Suppressor macrophage treated with lipopolysaccharide for 1 hour (primary cell): ENCODE measurements around the gene AUP1.

Experiments
- DNase-seq, 3 donors: peaks; one replicate each; pipeline ENCODE4 v3.0.0-alpha.2; 2020 to 2022

AUP1 gene

GRCh38 chr2:74556831-74557370, 27.4 kb upstream of the AUP1 start:
- DNase-seq = no peak

GRCh38 chr2:74556159-74556558, 26.7 kb upstream of the AUP1 start:
- peak in 1 of 3 donors; percentile 24 for DNase-seq

GRCh38 chr2:74555610-74556103, 26.2 kb upstream of the AUP1 start:
- peak; percentile 68 to 74 (median 72) for DNase-seq

- DNase-seq = peak; percentile 44 to 63 (median 46)
These were observed 25.5 kb upstream of the AUP1 start for GRCh38 chr2:74554820-74555531.

- DNase-seq = peak; percentile 84 to 95 (median 92)
These were observed 24.6 kb upstream of the AUP1 start, which contains the start of the genes DOK1 and LOXL3 for GRCh38 chr2:74553892-74554819. Gene DOK1, plus strand, starts transcription at chr2:74554720. Its CDS starts 35 bp downstream, at chr2:74554755. Gene LOXL3, minus strand, starts transcription at chr2:74553942. Its CDS starts 1,308 bp downstream, at chr2:74552634.

GRCh38 chr2:74552914-74553811, 23.7 kb upstream of the AUP1 start:
- no peak for DNase-seq

- no peak for DNase-seq
These were observed 22.7 kb upstream of the AUP1 start for GRCh38 chr2:74551942-74552913.

- no peak for DNase-seq
These were observed 22.0 kb upstream of the AUP1 start for GRCh38 chr2:74551530-74551929.

- no peak for DNase-seq
These were observed 20.7 kb upstream of the AUP1 start for GRCh38 chr2:74550231-74550630.

- DNase-seq = peak; percentile 78 to 92 (median 84)
These were observed 19.7 kb upstream of the AUP1 start for GRCh38 chr2:74548900-74549826.

- no peak for DNase-seq
These were observed 18.9 kb upstream of the AUP1 start for GRCh38 chr2:74548285-74548899.

- DNase-seq = no peak
These were observed 16.5 kb upstream of the AUP1 start for GRCh38 chr2:74546004-74546403.

GRCh38 chr2:74544634-74545033, 15.1 kb upstream of the AUP1 start:
- DNase-seq = no peak

GRCh38 chr2:74542978-74543377, 13.5 kb upstream of the AUP1 start:
- DNase-seq = no peak

- no peak for DNase-seq
These were observed 10.8 kb upstream of the AUP1 start for GRCh38 chr2:74540291-74540690.

- DNase-seq = no peak
These were observed 9.4 kb upstream of the AUP1 start for GRCh38 chr2:74538881-74539339.

- no peak for DNase-seq
These were observed 7.6 kb upstream of the AUP1 start for GRCh38 chr2:74537140-74537539.

- DNase-seq = no peak
These were observed 6.9 kb upstream of the AUP1 start for GRCh38 chr2:74536166-74536950.
